NT2/D1 (cell line): ENCODE data around the gene CACNB1.

Experiments
- YY1 ChIP-seq: IDR thresholded peaks from 2 replicates; pipeline ENCODE4 v1.6.1; 2011; ENCODE audit not compliant: insufficient read length, insufficient read depth
- ZNF274 ChIP-seq: IDR thresholded peaks from 2 replicates; pipeline ENCODE4 v1.6.1; 2011; ENCODE audit warnings: mild to moderate bottlenecking, low read depth, low read length

DNA sequence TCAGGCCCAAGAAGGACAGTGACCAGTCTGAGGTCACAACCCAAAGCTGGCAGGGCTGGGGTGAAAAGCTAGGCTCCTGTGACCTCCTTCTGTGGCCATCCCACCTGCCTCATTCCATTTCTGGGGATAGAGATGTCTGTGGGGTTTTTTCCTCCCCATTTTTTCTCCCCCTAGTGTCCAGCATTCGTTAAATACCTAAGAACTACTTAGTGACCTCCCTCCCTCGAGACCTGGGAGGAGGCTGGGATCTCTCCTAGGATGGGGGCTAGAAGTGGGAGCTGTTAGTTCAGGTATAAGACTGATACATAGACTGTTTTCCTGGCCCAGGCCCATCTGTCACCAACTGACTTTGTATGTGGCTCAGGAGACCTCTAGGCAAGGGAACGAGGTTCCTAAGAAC lies 48.8 kb upstream of the CACNB1 start:
- TF ChIP-seq ZNF274 (no peak), YY1 (no peak)
